ENCODE data around the gene LARP6. TPM values are rescaled to one million over a fixed set of nuclear protein-coding genes. Genes with fewer than 3 reads are reported as not detected.

Gene LARP6
- polyA plus RNA-seq, 2 of the 4 experiments (the other 2 are of a cell fraction): 57.2 to 158 TPM

DNA sequence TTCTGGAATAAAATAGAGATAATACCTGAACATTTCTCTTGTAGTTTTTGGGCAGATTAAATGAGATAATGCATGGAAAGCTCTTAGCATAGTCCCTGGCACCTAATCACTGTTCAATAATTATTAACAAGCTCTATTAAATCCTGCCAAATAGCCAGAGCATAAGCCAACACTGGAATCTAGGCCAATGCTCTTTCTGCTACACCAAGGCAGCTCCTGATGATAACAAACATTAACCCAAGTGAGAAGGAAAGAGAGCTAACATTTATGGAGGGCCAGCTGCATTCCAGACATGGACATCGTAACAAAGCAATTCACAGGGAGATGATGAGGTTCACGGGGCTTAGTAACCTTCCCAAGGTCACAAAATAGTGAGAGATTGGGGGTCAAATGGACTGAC lies 23.3 kb downstream of the LARP6 start:
- POLR2A ChIA-PET: no interaction called here
- WGBS (ENCODE audit: missing lambda C conversion rate): 28% methylated on average over 2 of the region's 2 CpGs
- TF ChIP-seq POLR2AphosphoS2 (conservative IDR thresholded peaks at IDR 0.05; ENCODE audit: low read length) (no peak), HOXA7 (CRISPR knock-in tag; IDR thresholded peaks at IDR 0.05) (no peak), BHLHE40 (IDR thresholded peaks at IDR 0.05; ENCODE audit: low read depth, low read length) (no peak), NPAS2 (CRISPR knock-in tag; IDR thresholded peaks at IDR 0.05; ENCODE audit: borderline replicate concordance) (no peak), TP53 (CRISPR knock-in tag; IDR thresholded peaks at IDR 0.05) (no peak), FOSB (CRISPR knock-in tag; IDR thresholded peaks at IDR 0.05) (no peak), RNF2 (IDR thresholded peaks at IDR 0.05; ENCODE audit: borderline replicate concordance, low read depth) (no peak)
- TF ChIP-seq, protein P1, sequence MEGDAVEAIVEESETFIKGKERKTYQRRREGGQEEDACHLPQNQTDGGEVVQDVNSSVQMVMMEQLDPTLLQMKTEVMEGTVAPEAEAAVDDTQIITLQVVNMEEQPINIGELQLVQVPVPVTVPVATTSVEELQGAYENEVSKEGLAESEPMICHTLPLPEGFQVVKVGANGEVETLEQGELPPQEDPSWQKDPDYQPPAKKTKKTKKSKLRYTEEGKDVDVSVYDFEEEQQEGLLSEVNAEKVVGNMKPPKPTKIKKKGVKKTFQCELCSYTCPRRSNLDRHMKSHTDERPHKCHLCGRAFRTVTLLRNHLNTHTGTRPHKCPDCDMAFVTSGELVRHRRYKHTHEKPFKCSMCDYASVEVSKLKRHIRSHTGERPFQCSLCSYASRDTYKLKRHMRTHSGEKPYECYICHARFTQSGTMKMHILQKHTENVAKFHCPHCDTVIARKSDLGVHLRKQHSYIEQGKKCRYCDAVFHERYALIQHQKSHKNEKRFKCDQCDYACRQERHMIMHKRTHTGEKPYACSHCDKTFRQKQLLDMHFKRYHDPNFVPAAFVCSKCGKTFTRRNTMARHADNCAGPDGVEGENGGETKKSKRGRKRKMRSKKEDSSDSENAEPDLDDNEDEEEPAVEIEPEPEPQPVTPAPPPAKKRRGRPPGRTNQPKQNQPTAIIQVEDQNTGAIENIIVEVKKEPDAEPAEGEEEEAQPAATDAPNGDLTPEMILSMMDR (IDR thresholded peaks at IDR 0.05): no peak

DNA sequence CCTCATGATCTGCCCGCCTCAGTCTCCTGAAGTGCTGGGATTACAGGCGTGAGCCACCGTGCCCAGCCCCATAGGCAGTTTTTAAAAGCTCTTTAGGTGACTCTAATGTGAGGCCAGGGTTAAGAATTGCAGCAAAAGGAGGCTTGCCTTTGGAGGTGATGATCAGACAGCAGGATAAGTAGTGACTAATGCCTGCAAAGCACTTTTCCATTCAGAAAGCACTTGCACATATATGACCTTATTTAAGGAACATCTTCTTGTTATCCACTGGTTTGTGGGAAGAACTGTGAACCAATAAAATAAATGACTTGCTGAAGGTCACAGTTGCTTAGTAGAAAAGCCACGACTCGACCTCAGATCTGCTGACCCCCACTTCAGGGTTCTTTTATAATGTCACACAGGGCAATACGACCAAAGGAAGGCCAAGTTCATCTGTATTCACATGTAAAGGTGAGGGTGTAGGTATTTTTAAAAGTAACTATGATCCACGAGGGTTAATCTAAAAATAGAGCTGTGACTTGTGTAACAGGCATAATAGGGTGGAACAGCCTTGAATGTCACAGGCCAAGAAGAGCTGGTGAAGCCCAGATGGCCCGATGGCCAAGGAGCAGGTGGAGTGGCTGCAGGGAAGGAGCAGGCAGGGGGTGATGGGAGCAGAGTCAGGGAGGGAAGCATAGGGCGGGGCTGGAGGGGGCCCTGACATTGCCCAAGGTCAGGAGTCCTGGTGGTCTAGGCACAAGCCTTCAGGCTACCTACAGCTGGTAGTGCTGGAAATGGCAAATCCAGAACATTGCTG lies 24.4 kb downstream of the LARP6 start:
- no peak for DNase-seq (ENCODE audit: low read depth in 1 of 2, low spot score in 1 of 2)
- CTCF ChIA-PET: interaction anchor here (0.7 to 20.5 kb wide), 11 partner anchors 11 to 150 kb away, joined by 3 to 331 read pairs (median 9); partner anchors contain the start of gene LARP6
- 73% methylated on average over 9 of the region's 9 CpGs for WGBS (ENCODE audit: missing lambda C conversion rate)
- peak overlapping the region in 1 of 2 experiments; percentile 19; a peak in 1 of 6 replicates for H3K27ac ChIP-seq
- peaks cover 58% of the 10 kb centered on the region for H3K4me1 ChIP-seq
- ATAC-seq: no peak
- H3K4me2 ChIP-seq: no peak overlapping the region
- FAIRE-seq: no peak
- no peak overlapping the region for H3K4me3 ChIP-seq
- POLR2A ChIA-PET: no interaction called here
- no peaks in the 10 kb centered on the region for H3K9me3 ChIP-seq
- TF ChIP-seq, protein P2, sequence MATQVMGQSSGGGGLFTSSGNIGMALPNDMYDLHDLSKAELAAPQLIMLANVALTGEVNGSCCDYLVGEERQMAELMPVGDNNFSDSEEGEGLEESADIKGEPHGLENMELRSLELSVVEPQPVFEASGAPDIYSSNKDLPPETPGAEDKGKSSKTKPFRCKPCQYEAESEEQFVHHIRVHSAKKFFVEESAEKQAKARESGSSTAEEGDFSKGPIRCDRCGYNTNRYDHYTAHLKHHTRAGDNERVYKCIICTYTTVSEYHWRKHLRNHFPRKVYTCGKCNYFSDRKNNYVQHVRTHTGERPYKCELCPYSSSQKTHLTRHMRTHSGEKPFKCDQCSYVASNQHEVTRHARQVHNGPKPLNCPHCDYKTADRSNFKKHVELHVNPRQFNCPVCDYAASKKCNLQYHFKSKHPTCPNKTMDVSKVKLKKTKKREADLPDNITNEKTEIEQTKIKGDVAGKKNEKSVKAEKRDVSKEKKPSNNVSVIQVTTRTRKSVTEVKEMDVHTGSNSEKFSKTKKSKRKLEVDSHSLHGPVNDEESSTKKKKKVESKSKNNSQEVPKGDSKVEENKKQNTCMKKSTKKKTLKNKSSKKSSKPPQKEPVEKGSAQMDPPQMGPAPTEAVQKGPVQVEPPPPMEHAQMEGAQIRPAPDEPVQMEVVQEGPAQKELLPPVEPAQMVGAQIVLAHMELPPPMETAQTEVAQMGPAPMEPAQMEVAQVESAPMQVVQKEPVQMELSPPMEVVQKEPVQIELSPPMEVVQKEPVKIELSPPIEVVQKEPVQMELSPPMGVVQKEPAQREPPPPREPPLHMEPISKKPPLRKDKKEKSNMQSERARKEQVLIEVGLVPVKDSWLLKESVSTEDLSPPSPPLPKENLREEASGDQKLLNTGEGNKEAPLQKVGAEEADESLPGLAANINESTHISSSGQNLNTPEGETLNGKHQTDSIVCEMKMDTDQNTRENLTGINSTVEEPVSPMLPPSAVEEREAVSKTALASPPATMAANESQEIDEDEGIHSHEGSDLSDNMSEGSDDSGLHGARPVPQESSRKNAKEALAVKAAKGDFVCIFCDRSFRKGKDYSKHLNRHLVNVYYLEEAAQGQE (IDR thresholded peaks at IDR 0.05): no peak
- TF ChIP-seq MAFK (IDR thresholded peaks at IDR 0.05; ENCODE audit: partially characterized antibody) (peak; percentile 35), NPAS2 (CRISPR knock-in tag; IDR thresholded peaks at IDR 0.05; ENCODE audit: borderline replicate concordance) (no peak), RFX5 (IDR thresholded peaks at IDR 0.05) (peak; percentile 78), SMC3 (IDR thresholded peaks at IDR 0.05) (no peak), CHD4 (IDR thresholded peaks at IDR 0.05; ENCODE audit: borderline replicate concordance) (no peak), KDM1A (IDR thresholded peaks at IDR 0.05; ENCODE audit: low read depth) (no peak), HOXA7 (CRISPR knock-in tag; IDR thresholded peaks at IDR 0.05) (no peak)
- TF ChIP-seq, protein P3, sequence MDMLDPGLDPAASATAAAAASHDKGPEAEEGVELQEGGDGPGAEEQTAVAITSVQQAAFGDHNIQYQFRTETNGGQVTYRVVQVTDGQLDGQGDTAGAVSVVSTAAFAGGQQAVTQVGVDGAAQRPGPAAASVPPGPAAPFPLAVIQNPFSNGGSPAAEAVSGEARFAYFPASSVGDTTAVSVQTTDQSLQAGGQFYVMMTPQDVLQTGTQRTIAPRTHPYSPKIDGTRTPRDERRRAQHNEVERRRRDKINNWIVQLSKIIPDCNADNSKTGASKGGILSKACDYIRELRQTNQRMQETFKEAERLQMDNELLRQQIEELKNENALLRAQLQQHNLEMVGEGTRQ (IDR thresholded peaks at IDR 0.05): no peak

More for the DNA sequence above, 23.3 kb downstream of the LARP6 start:
- CTCF ChIA-PET: interaction anchor here (0.7 to 20.5 kb wide), 10 partner anchors 10 to 151 kb away, joined by 3 to 331 read pairs (median 9); partner anchors contain the start of gene LARP6
- H3K27ac ChIP-seq: 0 out of 6 replicates have a peak overlapping the region, but pooled peaks of 1 of the 2 experiments have one; percentile 15
- ATAC-seq (no peak), DNase-seq (ENCODE audit: low read depth in 1 of 2, low spot score in 1 of 2) (no peak), FAIRE-seq (no peak)
- 0 out of 3 replicates have a peak overlapping the region, but pooled peaks have one; percentile 2 for H3K4me2 ChIP-seq
- H3K4me1 ChIP-seq: peaks cover 54% of the 10 kb centered on the region
- H3K4me3 ChIP-seq: no peak overlapping the region
- H3K9me3 ChIP-seq: no peaks in the 10 kb centered on the region
